Measurements from ENCODE around the gene UNKL. TPM values are rescaled to one million over a fixed set of nuclear protein-coding genes. Genes with fewer than 3 reads are reported as not detected.

The UNKL gene
- total and polyA plus RNA-seq, 7 donors = 17.3 to 58.7 (median 32.6) TPM

- peak overlapping the region; percentile 73 for H3K4me3 ChIP-seq
- peak in 3 of 4 donors; percentile 2 to 12 (median 7) for ATAC-seq
- H3K36me3 ChIP-seq (ENCODE audit: insufficient read depth in 1 of 2, low read depth in 1 of 2) = peaks cover 0 to 25% of the 10 kb centered on the region in 2 donors
- TF ChIP-seq CTCF (IDR thresholded peaks at IDR 0.05) = no peak
- 59 to 68% (median 63%) methylated on average over 10 of the region's 10 CpGs for WGBS, 3 donors
- DNase-seq = no peak
- H3K4me1 ChIP-seq = peaks cover 10% of the 10 kb centered on the region
- peak overlapping the region; percentile 98 for H3K27ac ChIP-seq
- no peaks in the 10 kb centered on the region for H3K27me3 ChIP-seq (ENCODE audit: insufficient read depth in 3 of 3, low read length in 2 of 3)
- H3K9me3 ChIP-seq = no peaks in the 10 kb centered on the region
- intact Hi-C loops (cut with DNase I) = loop anchor here (5.0 kb wide), 2 partner anchors 35 to 330 kb away; partner anchors contain the start of genes MAPK8IP3 (in 1 of the 2) and UNKL (in 1 of the 2)
Observed at GRCh38 chr16:1377406-1378010, 37.0 kb downstream of the UNKL start.

GRCh38 chr16:1375741-1376410 is 38.6 kb downstream of the UNKL start:
- WGBS, 3 donors = 79 to 89% (median 81%) methylated on average over 15 to 19 of the region's 19 CpGs
- ATAC-seq = no peak

GRCh38 chr16:1375298-1375640 is 39.2 kb downstream of the UNKL start:
- Histone ChIP-seq H3K4me1 (peaks cover 10% of the 10 kb centered on the region), H3K36me3 (ENCODE audit: insufficient read depth in 1 of 2, low read depth in 1 of 2) (peaks cover 0 to 20% of the 10 kb centered on the region in 2 donors), H3K4me3 (peak overlapping the region; percentile 38), H3K27me3 (ENCODE audit: insufficient read depth in 3 of 3, low read length in 2 of 3) (no peaks in the 10 kb centered on the region), H3K27ac (peak overlapping the region; percentile 66), H3K9me3 (no peaks in the 10 kb centered on the region)
- no peak for TF ChIP-seq CTCF (IDR thresholded peaks at IDR 0.05)
- intact Hi-C loops (cut with DNase I) = loop anchor here (5.0 kb wide), 2 partner anchors 37 to 332 kb away; partner anchors contain the start of genes MAPK8IP3 (in 1 of the 2) and UNKL (in 1 of the 2)
- DNase-seq (no peak), ATAC-seq (no peak)
- WGBS, 3 donors = 71 to 81% (median 73%) methylated on average over 23 to 24 of the region's 24 CpGs

More at GRCh38 chr16:1375741-1376410, 38.6 kb downstream of the UNKL start:
- Histone ChIP-seq H3K36me3 (ENCODE audit: insufficient read depth in 1 of 2, low read depth in 1 of 2) (peaks cover 0 to 20% of the 10 kb centered on the region in 2 donors), H3K4me3 (peak overlapping the region; percentile 38), H3K9me3 (no peaks in the 10 kb centered on the region), H3K27ac (peak overlapping the region; percentile 66), H3K4me1 (peaks cover 10% of the 10 kb centered on the region), H3K27me3 (ENCODE audit: insufficient read depth in 3 of 3, low read length in 2 of 3) (no peaks in the 10 kb centered on the region)
- intact Hi-C loops (cut with DNase I) = loop anchor here (5.0 kb wide), 2 partner anchors 36 to 331 kb away; partner anchors contain the start of genes MAPK8IP3 (in 1 of the 2) and UNKL (in 1 of the 2)
- TF ChIP-seq CTCF (IDR thresholded peaks at IDR 0.05) = no peak
- DNase-seq = no peak

- no peaks in the 10 kb centered on the region for H3K27me3 ChIP-seq (ENCODE audit: insufficient read depth in 3 of 3, low read length in 2 of 3)
- peaks cover 0 to 26% of the 10 kb centered on the region in 2 donors for H3K36me3 ChIP-seq (ENCODE audit: insufficient read depth in 1 of 2, low read depth in 1 of 2)
- H3K4me1 ChIP-seq = peaks cover 10% of the 10 kb centered on the region
- no peak for ATAC-seq
- H3K27ac ChIP-seq = peak overlapping the region; percentile 66
- no peak for DNase-seq
- no peaks in the 10 kb centered on the region for H3K9me3 ChIP-seq
- H3K4me3 ChIP-seq = peak overlapping the region; percentile 38
- intact Hi-C loops (cut with DNase I) = loop anchor here (5.0 kb wide), 2 partner anchors 38 to 333 kb away; partner anchors contain the start of genes MAPK8IP3 (in 1 of the 2) and UNKL (in 1 of the 2)
- WGBS, 3 donors = 64 to 79% (median 67%) methylated on average over 42 to 46 of the region's 46 CpGs
- TF ChIP-seq CTCF (IDR thresholded peaks at IDR 0.05) = no peak
Observed at GRCh38 chr16:1374418-1375297, 39.8 kb downstream of the UNKL start.

Data from psoas muscle (tissue), 8 donors.